ENCODE data around the gene ST7. TPM values are rescaled to one million over a fixed set of nuclear protein-coding genes. Genes with fewer than 3 reads are reported as not detected.

Gene ST7
- total and polyA plus RNA-seq, 2 of the 13 experiments (the other 11 are each of a cell fraction or from before 2014, with no cell fraction given), result 17.3 to 23.5 TPM

GRCh38 chr7:116953906-116954838 lies 871 bp downstream of the ST7 start (continued):
- TF ChIP-seq SMARCC2 (IDR thresholded peaks at IDR 0.05) (no peak), ZNF543 (CRISPR knock-in tag; IDR thresholded peaks at IDR 0.05) (no peak), ZNF616 (CRISPR knock-in tag; IDR thresholded peaks at IDR 0.05; ENCODE audit: low read depth) (no peak), ZNF318 (CRISPR knock-in tag; IDR thresholded peaks at IDR 0.05) (no peak), SRY (CRISPR knock-in tag; IDR thresholded peaks at IDR 0.05) (no peak), HNRNPK (IDR thresholded peaks at IDR 0.05; ENCODE audit: low read depth, low read length, poor library complexity, severe bottlenecking) (no peak), GLMP (CRISPR knock-in tag; IDR thresholded peaks at IDR 0.05; ENCODE audit: borderline replicate concordance) (no peak), ERF (CRISPR knock-in tag; IDR thresholded peaks at IDR 0.05) (peak; percentile 31; the same call in 1 of the 2 replicates), ZNF556 (CRISPR knock-in tag; IDR thresholded peaks at IDR 0.05; ENCODE audit: borderline replicate concordance) (no peak), RCOR2 (CRISPR knock-in tag; IDR thresholded peaks at IDR 0.05) (no peak)
- TF ChIP-seq, protein P1, sequence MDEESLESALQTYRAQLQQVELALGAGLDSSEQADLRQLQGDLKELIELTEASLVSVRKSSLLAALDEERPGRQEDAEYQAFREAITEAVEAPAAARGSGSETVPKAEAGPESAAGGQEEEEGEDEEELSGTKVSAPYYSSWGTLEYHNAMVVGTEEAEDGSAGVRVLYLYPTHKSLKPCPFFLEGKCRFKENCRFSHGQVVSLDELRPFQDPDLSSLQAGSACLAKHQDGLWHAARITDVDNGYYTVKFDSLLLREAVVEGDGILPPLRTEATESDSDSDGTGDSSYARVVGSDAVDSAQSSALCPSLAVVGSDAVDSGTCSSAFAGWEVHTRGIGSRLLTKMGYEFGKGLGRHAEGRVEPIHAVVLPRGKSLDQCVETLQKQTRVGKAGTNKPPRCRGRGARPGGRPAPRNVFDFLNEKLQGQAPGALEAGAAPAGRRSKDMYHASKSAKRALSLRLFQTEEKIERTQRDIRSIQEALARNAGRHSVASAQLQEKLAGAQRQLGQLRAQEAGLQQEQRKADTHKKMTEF (CRISPR knock-in tag; IDR thresholded peaks at IDR 0.05), result no peak
- TF ChIP-seq, protein P2, sequence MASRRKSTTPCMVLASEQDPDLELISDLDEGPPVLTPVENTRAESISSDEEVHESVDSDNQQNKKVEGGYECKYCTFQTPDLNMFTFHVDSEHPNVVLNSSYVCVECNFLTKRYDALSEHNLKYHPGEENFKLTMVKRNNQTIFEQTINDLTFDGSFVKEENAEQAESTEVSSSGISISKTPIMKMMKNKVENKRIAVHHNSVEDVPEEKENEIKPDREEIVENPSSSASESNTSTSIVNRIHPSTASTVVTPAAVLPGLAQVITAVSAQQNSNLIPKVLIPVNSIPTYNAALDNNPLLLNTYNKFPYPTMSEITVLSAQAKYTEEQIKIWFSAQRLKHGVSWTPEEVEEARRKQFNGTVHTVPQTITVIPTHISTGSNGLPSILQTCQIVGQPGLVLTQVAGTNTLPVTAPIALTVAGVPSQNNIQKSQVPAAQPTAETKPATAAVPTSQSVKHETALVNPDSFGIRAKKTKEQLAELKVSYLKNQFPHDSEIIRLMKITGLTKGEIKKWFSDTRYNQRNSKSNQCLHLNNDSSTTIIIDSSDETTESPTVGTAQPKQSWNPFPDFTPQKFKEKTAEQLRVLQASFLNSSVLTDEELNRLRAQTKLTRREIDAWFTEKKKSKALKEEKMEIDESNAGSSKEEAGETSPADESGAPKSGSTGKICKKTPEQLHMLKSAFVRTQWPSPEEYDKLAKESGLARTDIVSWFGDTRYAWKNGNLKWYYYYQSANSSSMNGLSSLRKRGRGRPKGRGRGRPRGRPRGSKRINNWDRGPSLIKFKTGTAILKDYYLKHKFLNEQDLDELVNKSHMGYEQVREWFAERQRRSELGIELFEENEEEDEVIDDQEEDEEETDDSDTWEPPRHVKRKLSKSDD (CRISPR knock-in tag; IDR thresholded peaks at IDR 0.05; ENCODE audit: low read depth), result 0 out of 2 replicates have a peak, but pooled peaks have one; percentile 29
- TF ChIP-seq, protein P3, sequence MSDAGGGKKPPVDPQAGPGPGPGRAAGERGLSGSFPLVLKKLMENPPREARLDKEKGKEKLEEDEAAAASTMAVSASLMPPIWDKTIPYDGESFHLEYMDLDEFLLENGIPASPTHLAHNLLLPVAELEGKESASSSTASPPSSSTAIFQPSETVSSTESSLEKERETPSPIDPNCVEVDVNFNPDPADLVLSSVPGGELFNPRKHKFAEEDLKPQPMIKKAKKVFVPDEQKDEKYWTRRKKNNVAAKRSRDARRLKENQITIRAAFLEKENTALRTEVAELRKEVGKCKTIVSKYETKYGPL (CRISPR knock-in tag; IDR thresholded peaks at IDR 0.05), result no peak
